ENCODE measurements around the gene PMEPA1.

Gene PMEPA1

DNA sequence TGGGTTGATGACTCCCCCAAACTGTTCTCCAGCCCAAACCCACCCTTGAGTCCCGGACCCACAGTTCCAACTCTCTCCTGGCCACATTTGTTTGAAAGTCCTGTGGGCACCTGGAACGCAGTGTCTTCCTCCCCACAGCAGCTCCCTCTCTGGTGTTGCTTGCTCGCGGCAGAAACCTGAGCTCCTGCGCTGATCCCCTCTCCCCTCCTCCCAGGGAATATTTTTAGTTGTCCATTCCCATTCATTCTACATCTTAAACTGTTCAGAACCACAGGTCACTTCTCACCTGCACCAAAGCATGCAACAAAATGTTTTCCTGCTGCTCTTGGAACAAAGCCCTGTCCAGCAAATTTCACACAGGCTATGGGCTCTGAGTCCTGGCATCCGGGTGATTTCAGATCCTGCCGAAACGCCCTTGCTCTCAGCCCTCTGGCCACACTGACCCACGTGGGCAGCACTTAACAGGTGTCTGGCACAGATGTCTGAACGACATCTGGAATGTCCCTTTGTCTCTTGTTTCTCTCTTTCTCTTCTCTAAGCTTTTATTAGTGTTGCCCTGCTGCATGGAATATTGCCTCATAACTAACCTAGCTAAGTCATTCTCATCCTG is 27.0 kb upstream of the PMEPA1 start:
- DNase-seq = no peak

GRCh38 chr20:57735831-57736737 is 26.3 kb upstream of the PMEPA1 start:
- no peak for DNase-seq

GRCh38 chr20:57734754-57735153 is 24.9 kb upstream of the PMEPA1 start:
- DNase-seq = no peak

DNA sequence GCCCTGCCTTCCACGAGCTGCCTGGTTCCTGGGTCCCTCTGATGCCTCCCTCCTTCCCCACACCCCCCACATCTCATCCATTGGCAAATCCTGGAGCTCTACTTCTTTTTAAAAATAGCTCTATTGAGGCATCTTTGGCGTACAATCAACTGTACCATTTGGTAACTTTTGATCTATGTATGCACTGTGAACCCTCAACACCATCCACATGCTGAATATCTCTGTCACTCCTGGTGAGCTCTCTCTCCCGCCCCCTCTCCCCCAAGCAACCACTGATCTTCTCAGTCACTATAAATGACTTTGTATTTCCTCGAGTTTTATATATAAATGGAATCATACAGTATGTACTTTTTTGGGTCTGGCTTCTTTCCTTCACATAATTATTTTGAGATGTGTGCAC is 22.4 kb upstream of the PMEPA1 start:
- DNase-seq = no peak

- DNase-seq = no peak
Observed at GRCh38 chr20:57728762-57729161, 18.9 kb upstream of the PMEPA1 start.

DNA sequence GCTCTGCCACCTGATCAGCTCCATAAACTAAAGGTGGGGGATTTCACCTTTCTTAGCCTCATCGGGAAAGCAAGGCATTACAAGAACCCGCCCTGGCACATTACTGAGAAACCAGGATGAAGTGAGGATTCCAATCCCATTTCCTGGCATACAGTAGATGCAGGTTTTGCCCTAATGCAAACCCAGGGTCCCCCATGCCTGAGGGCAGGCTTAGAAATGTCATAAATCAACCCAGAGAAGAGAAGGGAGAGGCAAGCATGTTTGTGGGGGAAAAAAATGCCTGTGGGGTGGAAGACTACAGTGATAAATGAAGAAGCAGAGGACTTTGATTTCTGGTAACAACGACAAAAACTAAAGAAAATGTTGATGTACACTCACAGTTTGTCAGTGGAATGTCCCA is 18.0 kb upstream of the PMEPA1 start:
- DNase-seq = no peak

DNA sequence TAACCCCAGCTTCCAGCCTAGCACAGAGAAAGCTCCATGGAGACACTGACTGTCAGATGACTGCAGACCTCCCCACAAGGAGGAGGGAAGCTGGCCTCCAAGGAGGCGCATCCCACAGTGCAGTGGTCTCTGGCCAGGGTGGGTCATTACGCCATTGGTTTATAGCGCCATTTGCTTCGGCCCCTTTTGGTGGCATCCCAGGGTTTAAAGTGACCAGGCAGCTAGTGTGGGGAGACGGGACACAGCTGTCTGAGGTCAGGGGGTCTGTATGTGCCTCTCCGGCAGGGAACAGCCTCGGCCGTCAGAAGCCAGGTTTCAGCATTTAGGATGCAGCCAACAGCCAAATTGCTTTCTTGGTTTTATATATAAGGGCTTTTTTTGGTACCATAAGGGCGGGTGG is 15.8 kb upstream of the PMEPA1 start:
- no peak for DNase-seq

DNA sequence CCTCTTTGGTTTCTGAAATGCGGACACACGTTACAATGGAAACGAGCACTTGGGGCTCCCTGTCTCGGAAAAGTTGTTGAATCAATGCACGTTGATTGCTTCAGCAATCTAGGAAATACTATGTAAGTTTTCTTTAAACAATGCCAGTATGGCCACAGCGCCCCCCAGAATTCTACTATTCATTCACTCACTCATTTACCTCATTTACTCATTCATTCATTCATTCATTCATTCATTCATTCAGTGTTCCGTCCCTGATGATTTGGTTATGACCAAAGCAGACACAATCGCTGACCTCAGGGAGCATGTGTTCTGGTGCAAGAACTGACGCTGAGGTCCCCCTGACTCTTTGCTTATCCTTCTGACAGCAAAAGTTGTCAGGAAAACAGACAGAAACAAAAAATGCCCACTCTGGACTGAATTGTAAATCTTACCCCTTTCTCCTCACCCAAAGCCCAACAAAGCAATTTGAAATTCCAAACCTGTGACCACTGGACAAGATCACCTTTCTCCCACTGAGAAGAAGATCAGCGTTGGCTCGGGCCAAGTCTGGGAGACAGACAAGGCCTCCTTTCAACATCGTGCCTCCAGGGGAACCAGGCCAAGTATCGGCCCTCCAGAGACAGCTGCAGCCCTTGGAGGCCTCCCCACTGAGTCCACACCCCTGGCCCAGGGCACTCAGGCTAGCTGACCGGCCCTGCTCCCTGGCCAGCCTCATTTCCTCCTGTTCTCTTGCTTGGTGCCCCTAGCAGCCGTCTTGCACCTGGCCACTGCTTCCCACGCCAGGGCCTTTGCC is 15.0 kb upstream of the PMEPA1 start:
- DNase-seq = no peak

DNA sequence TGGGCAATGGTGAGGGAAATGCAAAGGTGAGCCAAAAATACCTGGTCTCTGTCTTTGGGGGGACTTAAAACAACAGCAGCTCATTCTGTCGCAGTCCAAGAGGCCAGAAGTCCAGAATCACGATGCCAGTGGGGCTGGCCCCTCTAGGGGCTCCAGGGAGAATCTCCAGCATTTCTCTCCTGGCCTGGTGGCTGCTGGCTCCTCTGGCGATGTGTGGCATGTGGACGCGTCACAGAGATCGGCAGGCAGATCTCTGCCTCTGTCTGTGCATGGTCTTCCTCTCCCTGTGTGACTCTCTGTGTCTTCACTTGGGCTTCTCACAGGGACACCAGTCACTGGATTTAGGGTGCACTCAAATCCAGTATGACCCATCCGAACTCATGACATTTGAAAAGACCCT is 14.0 kb upstream of the PMEPA1 start:
- DNase-seq = no peak

GRCh38 chr20:57719951-57720350 is 10.1 kb upstream of the PMEPA1 start:
- no peak for DNase-seq

GRCh38 chr20:57718490-57719009 is 8.7 kb upstream of the PMEPA1 start:
- DNase-seq = peak; percentile 86

DNA sequence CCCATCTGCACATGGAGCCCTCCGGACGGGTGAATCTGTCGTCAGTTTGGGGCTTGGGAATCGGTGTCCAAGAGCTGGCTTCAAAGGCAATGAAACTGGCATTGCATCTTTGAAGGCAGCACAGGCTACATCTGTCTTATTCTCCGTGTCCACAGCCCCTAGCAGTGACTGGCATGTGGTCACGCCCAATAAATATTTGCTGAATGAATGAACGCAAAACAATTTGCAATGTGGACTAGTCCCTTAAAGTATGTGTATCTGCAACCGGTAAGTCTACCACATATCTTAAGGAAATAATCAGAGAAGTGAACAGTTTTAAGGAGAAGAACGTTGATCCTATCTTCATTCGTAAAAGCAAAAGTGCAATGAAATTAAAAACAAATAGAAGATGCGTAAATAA is 8.0 kb upstream of the PMEPA1 start:
- no peak for DNase-seq

- DNase-seq = no peak
Observed at GRCh38 chr20:57716901-57717300, 7.1 kb upstream of the PMEPA1 start.

DNA sequence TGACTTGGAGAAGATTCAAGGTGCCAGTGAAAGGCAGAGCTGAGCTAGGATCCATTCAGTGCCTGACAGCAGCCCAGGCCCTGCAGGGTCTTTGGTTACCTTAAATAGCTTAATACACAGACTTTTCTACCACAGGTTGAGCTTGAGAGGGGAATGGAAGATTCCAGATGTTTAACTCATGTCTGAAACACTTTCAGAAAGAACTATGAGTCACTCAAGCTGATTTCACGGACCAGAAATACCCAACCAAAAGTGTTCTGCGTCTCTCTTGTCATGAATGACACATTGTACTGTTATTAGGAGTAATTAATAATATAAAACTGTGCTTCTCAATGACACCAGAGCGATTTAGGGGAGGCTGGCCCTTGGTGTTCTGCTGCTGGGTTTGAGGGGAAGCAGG is 6.4 kb upstream of the PMEPA1 start:
- no peak for DNase-seq

DNA sequence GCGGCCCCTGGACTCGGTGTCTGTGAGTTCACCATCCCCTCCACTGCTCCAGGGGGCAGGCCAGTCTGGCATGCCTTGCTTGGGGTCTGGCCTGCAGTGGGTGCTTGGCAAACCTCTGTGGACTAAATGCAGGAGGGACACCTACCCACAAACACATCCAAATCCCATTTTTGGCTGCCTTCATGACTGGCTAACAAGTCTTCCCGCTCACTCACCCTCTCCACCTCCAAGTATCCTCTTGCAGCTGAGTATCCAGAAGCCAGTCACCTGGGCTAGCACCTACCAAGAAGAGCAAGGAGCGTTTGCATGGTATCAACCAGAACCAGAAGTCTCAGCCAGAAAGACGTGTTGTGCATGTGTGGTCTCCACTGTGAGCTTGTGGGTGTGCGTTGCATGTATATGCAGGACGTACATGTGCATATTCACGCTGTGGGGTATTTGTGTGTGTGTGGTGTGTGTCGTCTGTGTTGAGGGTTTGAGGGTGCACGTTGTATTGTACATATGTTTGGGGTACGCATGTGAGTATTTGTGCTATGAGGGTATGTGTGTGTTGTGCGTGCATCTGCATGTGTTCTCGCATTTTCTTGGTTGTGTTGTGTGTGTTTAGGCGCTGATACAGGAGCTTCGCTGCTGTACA is 5.6 kb upstream of the PMEPA1 start:
- DNase-seq = no peak

DNA sequence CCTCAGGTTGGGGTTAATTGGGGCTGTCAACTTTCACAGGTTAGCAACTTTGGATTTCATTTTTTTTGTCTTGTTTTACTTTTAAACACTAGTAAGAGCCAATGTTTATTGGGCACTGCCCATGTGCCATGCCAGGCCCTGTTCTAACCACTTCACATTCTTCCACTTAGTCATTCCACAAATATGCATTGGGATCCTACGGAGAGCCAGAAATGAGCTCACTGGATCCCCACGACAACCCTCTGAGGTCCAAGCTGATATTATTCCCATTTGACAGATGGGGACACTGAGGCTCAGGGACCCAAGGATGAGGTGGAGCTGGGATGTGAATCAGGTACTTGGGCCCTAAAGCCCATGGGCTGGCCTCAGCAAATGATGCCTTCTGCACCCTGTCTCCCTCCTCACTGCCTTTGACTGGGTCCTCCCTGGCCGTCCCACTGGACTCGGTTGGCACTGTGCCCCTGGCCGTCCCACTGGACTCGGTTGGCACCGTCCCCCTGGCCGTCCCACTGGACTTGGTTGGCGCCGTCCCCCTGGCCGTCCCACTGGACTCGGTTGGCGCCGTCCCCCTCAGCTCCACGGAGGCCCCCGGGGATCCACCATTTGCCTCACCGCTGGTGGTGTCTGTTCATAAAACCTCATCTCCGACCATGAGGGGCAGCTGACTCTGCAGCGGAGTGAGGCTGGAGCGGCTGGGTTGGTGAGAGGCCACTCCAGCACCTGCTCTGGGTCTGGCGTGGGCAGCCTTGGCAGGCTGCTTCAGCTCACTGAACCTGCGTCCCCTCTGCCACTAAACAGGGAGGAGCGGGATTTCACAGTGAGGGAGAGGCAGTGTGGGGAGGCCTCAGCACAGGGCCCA is 4.8 kb upstream of the PMEPA1 start:
- DNase-seq = no peak

GRCh38 chr20:57713951-57714350 is 4.1 kb upstream of the PMEPA1 start:
- no peak for DNase-seq

DNA sequence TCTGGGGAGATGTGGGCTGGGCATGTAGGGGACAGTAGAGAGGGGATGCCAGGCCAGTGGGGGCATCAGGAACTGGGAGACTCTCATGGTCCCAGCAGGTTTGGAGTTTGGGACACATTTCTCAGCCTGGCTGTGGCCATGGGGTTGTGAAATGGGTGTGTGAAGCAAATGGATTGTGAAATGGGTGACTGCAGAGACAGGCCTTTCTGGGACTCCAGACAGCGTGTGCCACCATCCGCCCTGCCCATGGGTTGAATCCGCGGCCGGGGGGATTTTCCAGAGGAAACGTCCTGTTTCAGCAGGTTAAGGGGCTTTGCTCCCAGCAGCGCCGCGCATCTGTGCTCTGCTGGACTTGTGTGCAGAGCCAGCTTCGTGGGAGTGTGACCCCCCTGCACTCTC is 3.7 kb upstream of the PMEPA1 start:
- DNase-seq = no peak

DNA sequence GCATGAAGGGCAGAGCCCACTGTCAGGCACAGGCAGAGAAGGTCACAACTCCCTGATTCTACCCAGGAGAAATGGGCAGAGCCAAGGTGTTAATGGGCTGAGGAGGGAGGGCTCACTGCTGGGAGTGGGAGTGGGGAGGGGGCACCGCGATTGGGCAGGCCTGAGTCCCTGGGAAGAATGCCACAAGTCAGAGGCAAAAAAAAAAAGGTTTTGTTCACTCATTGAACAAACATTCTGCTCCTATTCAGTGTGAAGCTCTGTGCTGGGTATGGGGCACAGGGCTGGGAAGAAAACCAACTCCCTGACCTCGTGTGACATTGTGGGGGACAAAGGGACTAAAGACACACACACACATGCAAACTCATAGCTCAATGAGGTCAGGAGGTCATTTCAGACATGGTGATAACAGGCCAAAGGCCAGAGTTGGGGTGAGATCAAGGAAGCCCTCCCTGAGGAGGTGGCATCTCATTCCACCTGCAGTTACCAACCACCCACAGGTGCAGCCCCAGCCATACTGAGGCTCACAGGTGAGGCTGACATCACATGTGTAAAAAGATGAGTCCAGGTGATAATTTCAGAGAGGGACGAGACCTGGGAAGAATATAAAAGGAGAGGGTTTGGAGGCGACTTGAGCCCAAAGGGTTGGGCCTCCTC is 3.2 kb upstream of the PMEPA1 start:
- no peak for DNase-seq

DNA sequence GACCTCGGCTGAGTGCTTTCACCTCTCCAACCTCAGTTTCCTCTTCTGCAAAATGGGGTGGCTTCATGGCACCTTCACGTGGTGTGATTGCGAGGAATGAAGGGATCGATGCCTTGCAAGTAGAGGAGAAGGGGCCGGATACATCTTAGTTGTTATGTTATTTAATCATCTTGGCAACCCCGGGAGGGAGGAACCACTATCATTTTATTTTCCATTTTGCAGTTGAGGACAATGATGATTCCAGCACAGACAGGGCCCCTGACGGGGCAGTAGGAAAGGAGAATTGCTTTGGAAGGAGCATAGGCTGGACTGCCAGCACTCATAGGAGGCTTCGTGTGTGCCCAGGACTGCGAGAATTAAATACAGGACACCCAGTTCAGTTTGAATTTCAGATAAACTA is 2.5 kb upstream of the PMEPA1 start:
- DNase-seq = no peak

GRCh38 chr20:57711826-57712225 is 2.0 kb upstream of the PMEPA1 start:
- no peak for DNase-seq

Data from effector CD4-positive, alpha-beta T cell (primary cell).